A549 (cell line): Measurements from ENCODE around the gene CASP6. TPM values are rescaled to one million over a fixed set of nuclear protein-coding genes. Genes with fewer than 3 reads are reported as not detected.
A peak's percentile ranks its signal among the peaks of the same experiment; 100 is the strongest.

ENCODE experiments used
- ATAC-seq, 2 experiments: fragments of 200-7000 bp in 1 of 2; fragments of >200 bp in 1 of 2; cut with Nextera tagmentation in 1 of 2; cut with Tn5 transposase in 1 of 2; 3 replicates each; pipeline versions ENCODE4 v1.8.0 to v1.9.1; 2018 to 2020; ENCODE audit warnings: mild to moderate bottlenecking in 1 of 2, moderate library complexity in 1 of 2
- CTCF ChIA-PET: fragments of 300-600 bp; sonication (Branson Sonifier 250); formaldehyde crosslinking; extraction: SDS; loops from one replicate; lab custom pipeline; 2021; ENCODE audit warnings: antibody characterized with exemption, inconsistent platforms; lab: Yijun Ruan, JAX
- POLR2A ChIA-PET: fragments of 350-600 bp; formaldehyde crosslinking; extraction: SDS; loops from one replicate; lab custom pipeline; 2021; ENCODE audit warnings: antibody characterized with exemption, inconsistent platforms; lab: Yijun Ruan, JAX
- DNase-seq, 2 experiments: peaks; one replicate each; pipeline versions ENCODE4 v3.0.0 to v3.0.0-alpha.2; 2011 to 2016; ENCODE audit warnings: low read depth in 1 of 2, low spot score in 1 of 2
- FAIRE-seq: peaks from 2 replicates; lab custom pipeline; 2011; peaks lifted over from hg19 to GRCh38; lab: Jason Lieb, UNC
- H3K27ac ChIP-seq, 2 experiments: fragments of >200 bp; sonication (Bioruptor Twin); formaldehyde crosslinking; 3 replicates each; pipeline ENCODE4 v1.5.1; 2016 to 2017
- H3K4me1 ChIP-seq: fragments of >200 bp; sonication (Bioruptor Twin); formaldehyde crosslinking; 3 replicates; pipeline ENCODE4 v1.6.1; 2016
- H3K4me2 ChIP-seq: fragments of >200 bp; sonication (Bioruptor Twin); formaldehyde crosslinking; 3 replicates; pipeline ENCODE4 v1.6.1; 2016
- H3K4me3 ChIP-seq: fragments of >200 bp; sonication (Bioruptor Twin); formaldehyde crosslinking; 3 replicates; pipeline ENCODE4 v1.5.1; 2016
- H3K9me3 ChIP-seq: fragments of >200 bp; sonication (Bioruptor Twin); formaldehyde crosslinking; 3 replicates; pipeline ENCODE4 v1.6.1; 2016
- ATOH8 ChIP-seq: fragments of 250-450 bp; sonication (Bioruptor Pico); IDR thresholded peaks from 2 replicates; pipeline ENCODE4 v1.5.0; 2020; ENCODE audit warnings: low read depth, mild to moderate bottlenecking, moderate library complexity
- BHLHE40 ChIP-seq: IDR thresholded peaks from 2 replicates; pipeline ENCODE4 v1.6.1; 2012; ENCODE audit warnings: low read depth, low read length, inconsistent platforms
- CBX8 ChIP-seq: fragments of 200-600 bp; sonication (generic); IDR thresholded peaks from 2 replicates; pipeline ENCODE4 v1.6.1; 2016
- CEBPB ChIP-seq, 2 experiments: fragments of >200 bp in 1 of 2; sonication (Bioruptor Twin) in 1 of 2; formaldehyde crosslinking in 1 of 2; IDR thresholded peaks; 2 replicates each; pipeline ENCODE4 v1.6.1; 2012 to 2016
- CHD2 ChIP-seq: fragments of 150-350 bp; IDR thresholded peaks from 2 replicates; pipeline ENCODE4 v1.6.1; 2014; ENCODE audit warnings: low read length; ENCODE audit not compliant: partially characterized antibody
- EHF ChIP-seq: fragments of 250-450 bp; sonication (Bioruptor Pico); IDR thresholded peaks from 2 replicates; pipeline ENCODE4 v1.5.0; 2020; ENCODE audit warnings: mild to moderate bottlenecking
- ELK1 ChIP-seq: fragments of 150-350 bp; IDR thresholded peaks from 2 replicates; pipeline ENCODE4 v1.6.1; 2014; ENCODE audit warnings: low read depth, mild to moderate bottlenecking, low read length
- EP300 ChIP-seq, 2 experiments: fragments of >200 bp; sonication (Bioruptor Twin); formaldehyde crosslinking; IDR thresholded peaks; 2 replicates in 1 of 2; 3 replicates in 1 of 2; pipeline ENCODE4 v1.6.1; 2016 to 2017
- ESRRA ChIP-seq: fragments of 150-350 bp; IDR thresholded peaks from 2 replicates; pipeline ENCODE4 v1.6.1; 2014; ENCODE audit warnings: mild to moderate bottlenecking, low read length, borderline replicate concordance
- FOSL2 ChIP-seq, 2 experiments: fragments of 450-650 bp in 1 of 2; fragments of >200 bp in 1 of 2; sonication (Bioruptor Twin) in 1 of 2; formaldehyde crosslinking; IDR thresholded peaks; 2 replicates each; pipeline versions ENCODE4 v1.5.0 to v1.6.1; 2016 to 2020; ENCODE audit warnings: mild to moderate bottlenecking in 1 of 2, moderate library complexity in 1 of 2
- HOXB13 ChIP-seq: fragments of 250-450 bp; sonication (Bioruptor Pico); IDR thresholded peaks from 2 replicates; pipeline ENCODE4 v1.5.0; 2020; ENCODE audit warnings: low read depth, mild to moderate bottlenecking, moderate library complexity
- JUN ChIP-seq, 2 experiments: fragments of >200 bp; sonication (Bioruptor Twin); formaldehyde crosslinking; IDR thresholded peaks; 2 replicates in 1 of 2; 3 replicates in 1 of 2; pipeline ENCODE4 v1.6.1; 2016 to 2017
- JUNB ChIP-seq: fragments of >200 bp; sonication (Bioruptor Twin); formaldehyde crosslinking; IDR thresholded peaks from 2 replicates; pipeline ENCODE4 v1.6.1; 2016
- MAFK ChIP-seq: fragments of 450-650 bp; IDR thresholded peaks from 2 replicates; pipeline ENCODE4 v1.6.1; 2014; ENCODE audit not compliant: partially characterized antibody
- POLR2A ChIP-seq: IDR thresholded peaks from 2 replicates; pipeline ENCODE4 v1.6.1; 2012; ENCODE audit warnings: mild to moderate bottlenecking, low read length
- RARB ChIP-seq: fragments of 250-450 bp; sonication (Bioruptor Pico); IDR thresholded peaks from 2 replicates; pipeline ENCODE4 v1.8.0; 2021; ENCODE audit warnings: mild to moderate bottlenecking, moderate library complexity
- RCOR1 ChIP-seq: fragments of 150-350 bp; IDR thresholded peaks from 2 replicates; pipeline ENCODE4 v1.6.1; 2014; ENCODE audit warnings: antibody characterized with exemption, low read length, low read depth
- RFX5 ChIP-seq: fragments of 450-650 bp; IDR thresholded peaks from 2 replicates; pipeline ENCODE4 v1.7.1; 2014; ENCODE audit warnings: antibody characterized with exemption, mild to moderate bottlenecking, moderate library complexity
- RNF2 ChIP-seq: fragments of 200-600 bp; sonication (generic); IDR thresholded peaks from 2 replicates; pipeline ENCODE4 v1.6.1; 2016; ENCODE audit warnings: low read depth, mild to moderate bottlenecking, antibody characterized with exemption, moderate library complexity, borderline replicate concordance
- TFCP2L1 ChIP-seq: fragments of 250-450 bp; sonication (Bioruptor Pico); IDR thresholded peaks from 2 replicates; pipeline ENCODE4 v1.5.0; 2021; ENCODE audit warnings: mild to moderate bottlenecking
- TP53 ChIP-seq: fragments of 250-450 bp; sonication (Bioruptor Pico); IDR thresholded peaks from 2 replicates; pipeline ENCODE4 v1.5.0; 2021; ENCODE audit warnings: mild to moderate bottlenecking, moderate library complexity
- USF2 ChIP-seq: fragments of 450-650 bp; IDR thresholded peaks from 2 replicates; pipeline ENCODE4 v1.6.1; 2014; ENCODE audit warnings: antibody characterized with exemption
- ZC3H11A ChIP-seq: fragments of 450-650 bp; IDR thresholded peaks from 2 replicates; pipeline ENCODE4 v1.6.1; 2014; ENCODE audit warnings: antibody characterized with exemption, mild to moderate bottlenecking
- ZFP36 ChIP-seq: fragments of 450-650 bp; IDR thresholded peaks from 2 replicates; pipeline ENCODE4 v1.6.1; 2014; ENCODE audit warnings: borderline replicate concordance; ENCODE audit not compliant: partially characterized antibody
- ZNF302 ChIP-seq: fragments of 250-450 bp; sonication (Bioruptor Pico); IDR thresholded peaks from 2 replicates; pipeline ENCODE4 v1.9.0; 2021; ENCODE audit warnings: inconsistent platforms, mild to moderate bottlenecking, moderate library complexity
- WGBS: methylation state at CpG from one replicate; pipeline ENCODE4 v1.1.6; 2017; ENCODE audit errors: missing lambda C conversion rate; 5-methylcytosine and 5-hydroxymethylcytosine counted together
- polyA plus RNA-seq, 4 experiments: library from polyadenylated mRNA; depleted of rRNA in 3 of 4; stranded (reverse); fragments of >200 nt; fragmentation: RNase III in 1 of 4; extraction: RNeasy Plus Mini Kit Qiagen cat#74134 plus additional on column Dnase treatment in 1 of 4; gene quantifications; 2 replicates in 3 of 4; 3 replicates in 1 of 4; pipeline ENCODE4 v1.2.3, GENCODE V29; 2011 to 2017

CASP6 gene
- polyA plus RNA-seq, 2 of the 4 experiments (the other 2 are of a cell fraction), result 19.2 to 32.6 TPM

GRCh38 chr4:109721033-109721432, 17.8 kb upstream of the CASP6 start:
- peak; percentile 10 to 26 for DNase-seq
- FAIRE-seq, result no peak
- Histone ChIP-seq H3K4me2 (no peak overlapping the region), H3K4me3 (no peak overlapping the region), H3K9me3 (no peaks in the 10 kb centered on the region), H3K4me1 (no peaks in the 10 kb centered on the region), H3K27ac (no peak overlapping the region)
- ATAC-seq, result peak in 1 of 2 experiments; percentile 50; a peak in 2 of 6 replicates
- POLR2A ChIA-PET, result no interaction called here
- no peak for TF ChIP-seq EHF (CRISPR knock-in tag)
- no peak for TF ChIP-seq FOSL2 (IDR thresholded peaks at IDR 0.05)
- peak; percentile 45; the same call in 1 of the 2 replicates for TF ChIP-seq FOSL2 (CRISPR knock-in tag; IDR thresholded peaks at IDR 0.05)
- CTCF ChIA-PET, result interaction anchor here (0.6 kb wide), 1 partner anchor 143 kb away, joined by 3 read pairs; no protein-coding TSS in a partner anchor
- 72% methylated on average over 6 of the region's 7 CpGs for WGBS

GRCh38 chr4:109719604-109720003, 16.4 kb upstream of the CASP6 start:
- no peak for FAIRE-seq
- TF ChIP-seq ZFP36, result no peak
- peak; percentile 57 for TF ChIP-seq MAFK
- TF ChIP-seq, all 56 proteins: peak for 1
- Histone ChIP-seq H3K4me2 (no peak overlapping the region), H3K4me3 (no peak overlapping the region), H3K4me1 (no peaks in the 10 kb centered on the region), H3K9me3 (no peaks in the 10 kb centered on the region), H3K27ac (no peak overlapping the region)
- ChIA-PET POLR2A (no interaction called here), CTCF (no interaction called here)
- no peak for DNase-seq
- 98% methylated on average over 4 of the region's 4 CpGs for WGBS
- ATAC-seq, result no peak

GRCh38 chr4:109718759-109719158, 15.5 kb upstream of the CASP6 start:
- POLR2A ChIA-PET, result no interaction called here
- ATAC-seq, result no peak
- 93% methylated on average over 1 of the region's 1 CpG for WGBS
- no peak overlapping the region for H3K4me2 ChIP-seq
- H3K9me3 ChIP-seq, result no peaks in the 10 kb centered on the region
- no peak overlapping the region for H3K4me3 ChIP-seq
- no peaks in the 10 kb centered on the region for H3K4me1 ChIP-seq
- no peak for DNase-seq
- FAIRE-seq, result no peak
- H3K27ac ChIP-seq, result no peak overlapping the region
- CTCF ChIA-PET, result no interaction called here
- TF ChIP-seq ELK1, result no peak
- TF ChIP-seq ESRRA, result no peak
- no peak for TF ChIP-seq ATOH8
- no peak for TF ChIP-seq BHLHE40
- TF ChIP-seq JUN (IDR thresholded peaks at IDR 0.05), result no peak
- TF ChIP-seq RNF2, result no peak
- TF ChIP-seq POLR2A, result no peak
- no peak for TF ChIP-seq JUNB
- no peak for TF ChIP-seq RFX5

- no peak overlapping the region for H3K4me2 ChIP-seq
- DNase-seq (no peak), ATAC-seq (no peak), FAIRE-seq (no peak)
- no peaks in the 10 kb centered on the region for H3K9me3 ChIP-seq
- H3K27ac ChIP-seq, result no peak overlapping the region
- no peak for TF ChIP-seq CEBPB (IDR thresholded peaks at IDR 0.05)
- ChIA-PET CTCF (no interaction called here), POLR2A (no interaction called here)
- no peaks in the 10 kb centered on the region for H3K4me1 ChIP-seq
- WGBS, result 64% methylated on average over 3 of the region's 3 CpGs
- H3K4me3 ChIP-seq, result no peak overlapping the region
Observed at GRCh38 chr4:109713500-109713899, 10.3 kb upstream of the CASP6 start.

- ATAC-seq (no peak), FAIRE-seq (no peak), DNase-seq (no peak)
- WGBS, result 100% methylated on average over 1 of the region's 1 CpG
- H3K9me3 ChIP-seq, result no peaks in the 10 kb centered on the region
- no peak overlapping the region for H3K4me3 ChIP-seq
- H3K4me2 ChIP-seq, result no peak overlapping the region
- H3K4me1 ChIP-seq, result peaks cover 5% of the 10 kb centered on the region
- no peak overlapping the region for H3K27ac ChIP-seq
- CTCF ChIA-PET, result no interaction called here
- POLR2A ChIA-PET, result no interaction called here
- TF ChIP-seq HOXB13 (CRISPR knock-in tag) (no peak), TFCP2L1 (CRISPR knock-in tag) (no peak), FOSL2 (IDR thresholded peaks at IDR 0.05) (no peak), FOSL2 (CRISPR knock-in tag; IDR thresholded peaks at IDR 0.05) (no peak), BHLHE40 (no peak), CHD2 (no peak), ZC3H11A (no peak), TP53 (CRISPR knock-in tag) (no peak), RCOR1 (no peak), RARB (CRISPR knock-in tag) (no peak), ZNF302 (CRISPR knock-in tag) (no peak), EP300 (IDR thresholded peaks at IDR 0.05) (no peak), EHF (CRISPR knock-in tag) (no peak), USF2 (no peak), CBX8 (no peak)
Observed at GRCh38 chr4:109708990-109709389, 5.7 kb upstream of the CASP6 start.
